ENCODE results near the gene FAM114A1. TPM values are rescaled to one million over a fixed set of nuclear protein-coding genes. Genes with fewer than 3 reads are reported as not detected.
"Not testable (repeated sequence)": the region's sequence is repeated elsewhere in the genome, so short reads cannot be mapped to it uniquely, and the experiment has no call there.

Gene FAM114A1
- total and polyA plus RNA-seq, 2 donors from 2014 or later, result 10.8 to 31.1 TPM

DNA sequence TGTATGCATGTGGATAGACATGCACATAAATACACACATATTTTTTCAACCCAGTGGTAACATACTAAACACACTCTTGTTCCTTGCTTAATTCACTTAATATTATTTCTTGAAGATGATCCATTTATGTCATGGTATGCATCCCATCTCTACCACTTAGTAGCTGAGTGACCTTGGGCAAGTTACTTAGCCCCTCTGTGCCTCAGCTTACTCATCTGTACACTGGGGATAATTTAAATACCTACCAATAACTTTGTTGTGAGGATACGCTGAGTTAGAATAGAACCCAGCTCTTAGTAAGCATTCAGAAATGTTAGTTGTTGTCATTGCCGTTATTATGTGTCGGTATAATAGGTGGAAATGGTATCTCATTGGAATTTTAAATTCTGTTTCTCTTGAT, 41.4 kb downstream of the FAM114A1 start:
- intact Hi-C loops (cut with DNase I), result no loop called here
- peaks cover 7 to 15% (median 14%) of the 10 kb centered on the region in 3 donors for H3K36me3 ChIP-seq (ENCODE audit: control insufficient read depth in 2 of 3, insufficient read depth in 3 of 3, low read length in 3 of 3)
- TF ChIP-seq, protein P1, sequence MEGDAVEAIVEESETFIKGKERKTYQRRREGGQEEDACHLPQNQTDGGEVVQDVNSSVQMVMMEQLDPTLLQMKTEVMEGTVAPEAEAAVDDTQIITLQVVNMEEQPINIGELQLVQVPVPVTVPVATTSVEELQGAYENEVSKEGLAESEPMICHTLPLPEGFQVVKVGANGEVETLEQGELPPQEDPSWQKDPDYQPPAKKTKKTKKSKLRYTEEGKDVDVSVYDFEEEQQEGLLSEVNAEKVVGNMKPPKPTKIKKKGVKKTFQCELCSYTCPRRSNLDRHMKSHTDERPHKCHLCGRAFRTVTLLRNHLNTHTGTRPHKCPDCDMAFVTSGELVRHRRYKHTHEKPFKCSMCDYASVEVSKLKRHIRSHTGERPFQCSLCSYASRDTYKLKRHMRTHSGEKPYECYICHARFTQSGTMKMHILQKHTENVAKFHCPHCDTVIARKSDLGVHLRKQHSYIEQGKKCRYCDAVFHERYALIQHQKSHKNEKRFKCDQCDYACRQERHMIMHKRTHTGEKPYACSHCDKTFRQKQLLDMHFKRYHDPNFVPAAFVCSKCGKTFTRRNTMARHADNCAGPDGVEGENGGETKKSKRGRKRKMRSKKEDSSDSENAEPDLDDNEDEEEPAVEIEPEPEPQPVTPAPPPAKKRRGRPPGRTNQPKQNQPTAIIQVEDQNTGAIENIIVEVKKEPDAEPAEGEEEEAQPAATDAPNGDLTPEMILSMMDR (IDR thresholded peaks at IDR 0.05; ENCODE audit: borderline replicate concordance, extremely low read depth, insufficient read depth), result no peak
- H3K4me3 ChIP-seq (ENCODE audit: low read length in 3 of 3), result no peak overlapping the region
- no peaks in the 10 kb centered on the region for H3K9me3 ChIP-seq (ENCODE audit: control insufficient read depth in 2 of 3, insufficient read depth in 1 of 3, low read length in 3 of 3)
- no peak overlapping the region for H3K27ac ChIP-seq (ENCODE audit: low read depth in 2 of 2, low read length in 2 of 2)
- H3K27me3 ChIP-seq (ENCODE audit: control insufficient read depth, insufficient read depth, low read length), result no peaks in the 10 kb centered on the region
- FAIRE-seq, result no peak
- no peak for DNase-seq
- H3K4me1 ChIP-seq (ENCODE audit: control insufficient read depth in 2 of 3, insufficient read depth in 2 of 3, low read depth in 1 of 3, low read length in 3 of 3), result peaks cover 2 to 5% (median 3%) of the 10 kb centered on the region in 3 donors
- H3K9ac ChIP-seq (ENCODE audit: low read length in 3 of 3), result no peak overlapping the region

DNA sequence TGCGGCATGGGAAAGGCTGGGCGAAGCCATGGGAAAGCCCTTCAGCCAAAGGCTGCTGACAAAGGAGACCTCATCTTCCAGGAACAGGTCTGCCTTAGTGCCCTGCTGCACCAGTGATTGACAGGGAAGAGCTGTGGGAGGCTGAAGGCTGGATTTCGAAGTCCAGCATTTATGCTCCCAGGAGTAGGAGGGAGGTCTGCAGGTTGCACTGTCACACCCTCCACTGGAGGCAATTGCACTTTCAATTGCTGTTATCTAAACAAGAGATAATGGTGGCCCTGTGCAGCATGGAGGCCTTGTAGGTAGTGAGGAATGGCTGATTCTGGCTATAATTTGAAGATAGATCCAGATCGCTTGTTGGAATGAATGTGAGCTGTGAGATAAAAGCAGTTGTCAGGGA, 43.7 kb downstream of the FAM114A1 start:
- FAIRE-seq (no peak), DNase-seq (no peak)
- H3K9ac ChIP-seq (ENCODE audit: low read length in 3 of 3), result no peak overlapping the region
- H3K36me3 ChIP-seq (ENCODE audit: control insufficient read depth in 2 of 3, insufficient read depth in 3 of 3, low read length in 3 of 3), result peaks cover 4 to 16% (median 14%) of the 10 kb centered on the region in 3 donors
- H3K4me1 ChIP-seq (ENCODE audit: control insufficient read depth in 2 of 3, insufficient read depth in 2 of 3, low read depth in 1 of 3, low read length in 3 of 3), result no peaks in the 10 kb centered on the region
- no peaks in the 10 kb centered on the region for H3K9me3 ChIP-seq (ENCODE audit: control insufficient read depth in 2 of 3, insufficient read depth in 1 of 3, low read length in 3 of 3)
- intact Hi-C loops (cut with DNase I), result no loop called here
- TF ChIP-seq, protein P1 (IDR thresholded peaks at IDR 0.05; ENCODE audit: borderline replicate concordance, extremely low read depth, insufficient read depth), result no peak
- H3K27me3 ChIP-seq (ENCODE audit: control insufficient read depth, insufficient read depth, low read length), result no peaks in the 10 kb centered on the region
- no peak overlapping the region for H3K27ac ChIP-seq (ENCODE audit: low read depth in 2 of 2, low read length in 2 of 2)
- H3K4me3 ChIP-seq (ENCODE audit: low read length in 3 of 3), result no peak overlapping the region

DNA sequence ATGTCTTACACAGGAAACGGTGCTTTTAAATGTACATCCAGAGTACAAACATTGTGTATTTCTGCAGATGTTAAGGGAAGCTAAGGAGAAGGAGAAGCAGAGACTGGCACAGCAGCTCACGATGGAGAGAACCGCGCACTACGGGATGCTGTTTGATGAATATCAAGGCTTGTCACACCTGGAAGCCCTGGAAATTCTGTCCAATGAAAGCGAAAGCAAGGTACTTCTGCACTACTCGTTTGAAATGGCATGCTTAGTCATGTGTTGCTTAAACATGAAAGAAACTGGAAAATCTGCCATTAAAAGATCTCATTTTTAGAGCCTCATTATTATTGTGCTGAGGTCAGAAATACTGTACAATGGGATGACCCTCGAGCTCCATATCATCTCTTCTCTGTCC, 47.2 kb downstream of the FAM114A1 start:
- intact Hi-C loops (cut with DNase I), result no loop called here
- no peak for FAIRE-seq
- TF ChIP-seq, protein P1 (IDR thresholded peaks at IDR 0.05; ENCODE audit: borderline replicate concordance, extremely low read depth, insufficient read depth), result no peak
- Histone ChIP-seq H3K27ac (ENCODE audit: low read depth in 2 of 2, low read length in 2 of 2) (no peak overlapping the region), H3K9ac (ENCODE audit: low read length in 3 of 3) (no peak overlapping the region), H3K27me3 (ENCODE audit: control insufficient read depth, insufficient read depth, low read length) (no peaks in the 10 kb centered on the region), H3K9me3 (ENCODE audit: control insufficient read depth in 2 of 3, insufficient read depth in 1 of 3, low read length in 3 of 3) (no peaks in the 10 kb centered on the region), H3K4me3 (ENCODE audit: low read length in 3 of 3) (no peak overlapping the region), H3K36me3 (ENCODE audit: control insufficient read depth in 2 of 3, insufficient read depth in 3 of 3, low read length in 3 of 3) (peaks cover 2 to 7% (median 5%) of the 10 kb centered on the region in 3 donors), H3K4me1 (ENCODE audit: control insufficient read depth in 2 of 3, insufficient read depth in 2 of 3, low read depth in 1 of 3, low read length in 3 of 3) (no peaks in the 10 kb centered on the region)
- DNase-seq, result no peak

GRCh38 chr4:38916267-38916666, 48.7 kb downstream of the FAM114A1 start:
- FAIRE-seq; H3K4me3 ChIP-seq (ENCODE audit: low read length in 3 of 3); DNase-seq; H3K36me3 ChIP-seq (ENCODE audit: control insufficient read depth in 2 of 3, insufficient read depth in 3 of 3, low read length in 3 of 3); H3K4me1 ChIP-seq (ENCODE audit: control insufficient read depth in 2 of 3, insufficient read depth in 2 of 3, low read depth in 1 of 3, low read length in 3 of 3); H3K27me3 ChIP-seq (ENCODE audit: control insufficient read depth, insufficient read depth, low read length); H3K9ac ChIP-seq (ENCODE audit: low read length in 3 of 3); H3K27ac ChIP-seq (ENCODE audit: low read depth in 2 of 2, low read length in 2 of 2); H3K9me3 ChIP-seq (ENCODE audit: control insufficient read depth in 2 of 3, insufficient read depth in 1 of 3, low read length in 3 of 3); intact Hi-C loops (cut with DNase I): not testable (repeated sequence)

Measured in kidney (tissue), 14 donors.